ENCODE data around the gene DUSP10. TPM values are rescaled to one million over a fixed set of nuclear protein-coding genes. Genes with fewer than 3 reads are reported as not detected.

The DUSP10 gene
- total RNA-seq, 2 experiments from 2014 or later = 11.3 to 12.3 TPM

DNA sequence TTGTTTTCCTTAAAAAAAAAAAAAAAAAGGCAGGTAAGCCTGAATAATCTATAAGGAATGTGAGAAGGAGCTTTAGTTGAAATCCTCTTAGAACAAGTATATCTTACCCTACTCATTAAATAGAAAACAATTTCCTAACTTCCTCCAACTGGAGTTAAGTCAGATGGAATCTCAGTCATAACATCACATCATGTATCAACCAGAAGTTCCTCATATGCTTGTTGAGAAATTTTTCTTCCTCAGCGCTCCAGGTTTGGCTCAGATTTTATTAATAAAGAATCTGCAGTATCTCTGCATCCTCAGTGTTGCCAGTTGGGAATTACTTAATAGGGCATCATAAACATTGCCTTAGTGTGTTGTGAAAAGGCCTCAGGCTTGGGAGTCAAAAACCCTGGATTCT is 37.6 kb downstream of the DUSP10 start:
- Mint-ChIP-seq H3K4me3 (no peak overlapping the region), H3K9me3 (no peaks in the 10 kb centered on the region), H3K36me3 (ENCODE audit: low read depth) (peaks cover 52% of the 10 kb centered on the region), H3K27ac (no peak overlapping the region), H3K4me1 (peaks cover 34% of the 10 kb centered on the region), H3K27me3 (no peaks in the 10 kb centered on the region)
- DNase-seq = no peak
- POLR2A ChIA-PET = no interaction called here
- CTCF ChIA-PET = interaction anchor here (0.7 to 1.3 kb wide), 3 partner anchors 11 to 340 kb away, joined by 3 read pairs; no protein-coding TSS in a partner anchor

DNA sequence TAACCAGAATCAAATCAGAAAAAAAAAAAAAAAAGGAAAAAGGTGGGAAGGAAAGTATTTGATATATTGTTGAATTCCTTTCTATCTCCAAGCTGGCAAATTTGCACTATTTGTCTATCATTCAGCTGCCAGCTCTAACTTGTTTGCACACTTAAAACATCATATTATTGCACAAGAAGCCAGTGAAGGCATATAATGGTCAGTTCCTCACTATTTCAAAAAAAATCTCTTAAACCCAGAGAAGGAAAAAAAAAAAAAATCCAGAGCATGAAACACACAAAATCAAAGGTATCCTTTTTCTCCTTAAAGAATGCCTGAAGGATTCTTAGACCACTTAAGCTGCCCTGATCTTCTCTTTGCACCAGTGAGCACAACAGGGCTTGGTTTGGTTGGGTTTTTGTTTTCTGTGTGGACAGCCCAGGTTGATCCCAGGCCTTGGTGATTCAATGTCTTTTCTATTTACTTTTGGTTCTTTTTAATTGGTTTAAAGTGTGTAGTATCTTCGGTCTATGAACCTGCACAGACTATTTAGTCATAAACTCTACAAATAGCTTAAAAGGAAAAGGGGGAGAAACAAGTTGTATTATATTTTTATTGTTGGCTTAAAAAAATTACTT is 40.2 kb downstream of the DUSP10 start:
- no peak for DNase-seq
- ChIA-PET CTCF (interaction anchor here (0.6 to 1.6 kb wide), 5 partner anchors 8 to 933 kb away, joined by 3 to 5 read pairs (median 3); no protein-coding TSS in a partner anchor), POLR2A (no interaction called here)
- H3K4me1 Mint-ChIP-seq = peaks cover 19% of the 10 kb centered on the region
- H3K9me3 Mint-ChIP-seq = no peaks in the 10 kb centered on the region
- no peaks in the 10 kb centered on the region for H3K27me3 Mint-ChIP-seq
- H3K36me3 Mint-ChIP-seq (ENCODE audit: low read depth) = peaks cover 62% of the 10 kb centered on the region
- no peak overlapping the region for H3K27ac Mint-ChIP-seq
- H3K4me3 Mint-ChIP-seq = no peak overlapping the region

DNA sequence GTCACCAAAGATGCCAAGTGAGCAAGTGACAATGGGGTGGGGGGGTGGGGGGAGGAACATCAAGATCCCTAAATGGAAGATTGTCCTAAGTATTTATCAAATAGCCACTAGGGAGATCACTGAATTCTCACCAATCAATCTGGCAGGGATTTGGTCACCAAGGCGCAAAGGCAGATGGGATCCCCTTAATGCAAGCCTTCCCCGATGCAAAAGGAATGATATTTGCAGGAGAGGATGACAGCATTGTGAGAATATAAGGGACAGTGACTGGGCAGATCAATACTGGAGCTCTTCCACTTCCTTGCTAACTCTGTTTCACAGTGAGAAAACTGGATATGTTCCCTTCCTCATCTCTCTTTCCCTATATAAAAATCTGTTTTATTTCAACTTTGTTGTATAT is 40.9 kb downstream of the DUSP10 start:
- Mint-ChIP-seq H3K4me3 (no peak overlapping the region), H3K27ac (no peak overlapping the region), H3K9me3 (peaks cover 3% of the 10 kb centered on the region), H3K27me3 (no peaks in the 10 kb centered on the region), H3K4me1 (peaks cover 15% of the 10 kb centered on the region), H3K36me3 (ENCODE audit: low read depth) (peaks cover 62% of the 10 kb centered on the region)
- DNase-seq = no peak
- ChIA-PET POLR2A (no interaction called here), CTCF (interaction anchor here (0.7 to 1.6 kb wide), 5 partner anchors 9 to 54 kb away, joined by 3 read pairs; no protein-coding TSS in a partner anchor)

DNA sequence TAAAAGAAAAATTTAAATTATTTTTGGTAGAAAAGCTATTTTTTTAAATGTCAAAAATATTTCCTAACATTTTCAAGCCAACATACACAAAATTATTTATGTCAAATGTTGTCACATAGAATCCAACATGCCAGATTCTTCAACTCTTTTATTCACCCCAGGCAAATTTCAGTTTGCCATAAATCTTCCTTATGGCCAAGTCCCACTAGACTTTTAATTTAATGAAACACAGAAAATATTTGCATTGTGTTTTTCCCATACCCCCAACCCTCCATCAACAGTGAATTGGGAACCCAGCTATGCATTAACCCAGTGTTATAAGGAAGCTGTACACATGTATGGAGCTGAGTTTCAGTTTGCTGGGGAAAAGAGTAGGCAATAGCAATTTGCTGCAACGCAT is 41.4 kb downstream of the DUSP10 start:
- Mint-ChIP-seq H3K36me3 (ENCODE audit: low read depth) (peaks cover 58% of the 10 kb centered on the region), H3K4me1 (peaks cover 13% of the 10 kb centered on the region), H3K9me3 (peaks cover 3% of the 10 kb centered on the region), H3K27ac (no peak overlapping the region), H3K27me3 (no peaks in the 10 kb centered on the region), H3K4me3 (no peak overlapping the region)
- POLR2A ChIA-PET = no interaction called here
- no peak for DNase-seq
- CTCF ChIA-PET = interaction anchor here (0.7 to 1.6 kb wide), 5 partner anchors 9 to 53 kb away, joined by 3 read pairs; no protein-coding TSS in a partner anchor

DNA sequence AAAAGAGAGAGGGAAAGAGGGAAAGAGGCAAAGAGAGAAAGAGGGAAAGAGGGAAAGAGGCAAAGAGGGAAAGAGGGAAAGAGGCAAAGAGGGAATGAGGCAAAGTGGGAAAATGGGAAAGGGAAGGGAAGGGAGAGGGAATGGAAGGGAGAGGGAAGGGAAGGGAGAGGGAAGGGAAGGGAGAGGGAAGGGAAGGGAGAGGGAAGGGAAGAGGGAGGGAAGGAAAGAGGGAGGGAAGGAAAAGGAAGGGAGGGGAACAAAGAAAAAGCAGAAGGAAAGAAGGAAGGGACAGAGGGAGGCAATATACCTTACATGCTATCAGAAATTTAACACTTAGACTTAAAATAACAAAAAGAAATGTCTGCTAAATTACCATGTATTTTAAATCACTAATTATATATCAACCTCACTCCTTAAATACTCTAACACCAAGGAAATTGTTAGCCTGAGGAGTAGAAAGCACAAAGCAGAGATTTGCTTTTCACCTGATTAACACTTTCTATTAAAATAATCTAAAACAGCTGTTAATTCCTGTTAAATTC is 41.8 kb downstream of the DUSP10 start:
- CTCF ChIA-PET = interaction anchor here (0.7 kb wide), 1 partner anchor 9 kb away, joined by 3 read pairs; no protein-coding TSS in a partner anchor

DNA sequence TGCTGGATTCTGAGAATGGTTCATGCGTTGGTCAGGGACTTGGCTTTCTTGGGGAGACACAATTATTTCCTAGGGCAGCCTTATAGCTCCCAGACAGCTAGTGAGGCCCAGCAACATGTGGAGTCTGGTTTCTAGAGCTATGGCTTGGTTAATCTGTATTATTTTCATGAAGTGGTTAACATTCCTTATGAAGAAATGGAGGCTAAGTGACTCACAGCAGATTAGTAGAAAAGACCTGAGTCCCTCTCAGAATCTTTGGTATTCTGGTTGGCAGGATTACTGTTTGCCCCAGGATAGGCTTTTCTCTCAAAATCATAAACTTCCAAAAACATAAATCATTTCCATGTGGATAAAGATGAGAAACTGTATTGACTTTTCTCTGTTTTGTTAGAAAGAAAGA is 42.3 kb downstream of the DUSP10 start:
- Mint-ChIP-seq H3K36me3 (ENCODE audit: low read depth) (peaks cover 50% of the 10 kb centered on the region), H3K4me3 (no peak overlapping the region), H3K27me3 (no peaks in the 10 kb centered on the region), H3K27ac (no peak overlapping the region), H3K4me1 (peaks cover 11% of the 10 kb centered on the region), H3K9me3 (peaks cover 3% of the 10 kb centered on the region)
- ChIA-PET POLR2A (no interaction called here), CTCF (interaction anchor here (1.2 to 1.9 kb wide), 2 partner anchors 9 kb away, joined by 4 to 7 read pairs; no protein-coding TSS in a partner anchor)
- no peak for DNase-seq

More for the DNA sequence above, 41.8 kb downstream of the DUSP10 start:
- Mint-ChIP-seq H3K27me3 (no peaks in the 10 kb centered on the region), H3K27ac (no peak overlapping the region), H3K4me1 (peaks cover 11% of the 10 kb centered on the region), H3K36me3 (ENCODE audit: low read depth) (peaks cover 53% of the 10 kb centered on the region), H3K4me3 (no peak overlapping the region), H3K9me3 (peaks cover 3% of the 10 kb centered on the region)
- DNase-seq = no peak
- POLR2A ChIA-PET = no interaction called here

DNA sequence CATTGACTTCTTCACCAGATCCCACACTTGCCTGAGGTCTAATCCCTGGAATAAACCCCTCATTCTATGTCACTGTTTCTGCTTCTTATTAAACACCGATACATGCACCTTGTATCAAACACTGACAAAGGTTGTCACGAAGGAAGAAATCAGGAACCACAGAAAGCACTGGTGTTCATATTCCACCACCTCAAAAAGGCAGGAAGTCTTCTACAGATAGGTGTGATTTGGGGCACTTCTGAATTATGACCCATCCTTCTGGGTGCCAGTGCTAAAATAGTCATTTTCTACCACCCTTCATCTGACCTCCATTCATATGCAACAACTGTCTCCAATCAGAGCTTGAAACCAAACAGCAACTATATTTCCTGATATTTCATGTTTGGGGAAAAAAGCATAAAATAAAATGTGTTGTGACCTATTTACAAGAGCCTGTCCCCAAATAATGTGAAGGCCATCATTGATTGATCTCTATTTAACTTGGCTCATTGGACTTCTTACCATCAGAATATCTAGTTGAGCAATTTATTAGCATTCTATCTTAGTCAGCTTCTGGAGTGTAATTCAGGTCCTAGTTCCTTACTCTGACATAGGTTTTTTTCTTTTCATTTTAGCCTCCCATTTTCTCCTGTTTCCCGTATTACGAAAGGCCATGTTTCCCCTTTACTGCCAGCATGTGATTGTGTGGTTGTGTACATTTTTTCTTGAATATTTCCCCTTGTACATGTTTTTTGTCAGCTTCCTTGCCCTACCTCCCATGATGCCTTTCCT is 43.1 kb downstream of the DUSP10 start:
- ChIA-PET POLR2A (no interaction called here), CTCF (interaction anchor here (0.5 to 1.9 kb wide), 5 partner anchors 9 to 126 kb away, joined by 3 to 7 read pairs (median 3); partner anchors contain the start of gene DUSP10)
- Mint-ChIP-seq H3K4me1 (peaks cover 11% of the 10 kb centered on the region), H3K27ac (no peak overlapping the region), H3K4me3 (no peak overlapping the region), H3K27me3 (no peaks in the 10 kb centered on the region), H3K9me3 (peaks cover 3% of the 10 kb centered on the region), H3K36me3 (ENCODE audit: low read depth) (peaks cover 44% of the 10 kb centered on the region)
- no peak for DNase-seq

DNA sequence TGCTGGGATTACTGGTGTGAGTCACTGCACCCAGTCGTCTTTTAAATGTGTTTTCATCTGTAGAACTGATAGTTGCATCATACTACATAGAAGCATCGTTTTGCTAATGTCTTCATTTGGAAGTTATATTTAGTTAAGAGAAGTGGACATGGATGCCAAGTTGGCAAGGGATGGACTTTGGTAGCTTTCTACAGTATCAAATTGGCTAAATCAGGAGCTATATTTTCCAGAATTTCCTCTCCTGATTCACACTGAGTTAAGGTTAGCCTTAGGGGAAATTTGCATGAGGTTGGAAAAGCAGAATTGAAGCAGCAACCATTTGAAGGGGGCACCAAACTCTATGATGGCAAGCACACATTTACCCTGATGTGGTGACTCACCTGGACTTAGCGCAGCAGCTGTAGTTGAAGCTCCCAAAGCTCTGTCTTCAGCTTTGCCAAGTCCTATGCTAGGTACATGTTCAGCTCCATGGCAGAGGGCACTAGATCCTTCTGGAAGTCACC is 43.9 kb downstream of the DUSP10 start:
- ChIA-PET POLR2A (no interaction called here), CTCF (interaction anchor here (0.5 to 1.9 kb wide), 5 partner anchors 8 to 126 kb away, joined by 3 to 7 read pairs (median 3); partner anchors contain the start of gene DUSP10)
- Mint-ChIP-seq H3K27me3 (no peaks in the 10 kb centered on the region), H3K27ac (no peak overlapping the region), H3K9me3 (peaks cover 6% of the 10 kb centered on the region), H3K4me3 (no peak overlapping the region), H3K4me1 (peaks cover 11% of the 10 kb centered on the region), H3K36me3 (ENCODE audit: low read depth) (peaks cover 40% of the 10 kb centered on the region)
- DNase-seq = no peak

DNA sequence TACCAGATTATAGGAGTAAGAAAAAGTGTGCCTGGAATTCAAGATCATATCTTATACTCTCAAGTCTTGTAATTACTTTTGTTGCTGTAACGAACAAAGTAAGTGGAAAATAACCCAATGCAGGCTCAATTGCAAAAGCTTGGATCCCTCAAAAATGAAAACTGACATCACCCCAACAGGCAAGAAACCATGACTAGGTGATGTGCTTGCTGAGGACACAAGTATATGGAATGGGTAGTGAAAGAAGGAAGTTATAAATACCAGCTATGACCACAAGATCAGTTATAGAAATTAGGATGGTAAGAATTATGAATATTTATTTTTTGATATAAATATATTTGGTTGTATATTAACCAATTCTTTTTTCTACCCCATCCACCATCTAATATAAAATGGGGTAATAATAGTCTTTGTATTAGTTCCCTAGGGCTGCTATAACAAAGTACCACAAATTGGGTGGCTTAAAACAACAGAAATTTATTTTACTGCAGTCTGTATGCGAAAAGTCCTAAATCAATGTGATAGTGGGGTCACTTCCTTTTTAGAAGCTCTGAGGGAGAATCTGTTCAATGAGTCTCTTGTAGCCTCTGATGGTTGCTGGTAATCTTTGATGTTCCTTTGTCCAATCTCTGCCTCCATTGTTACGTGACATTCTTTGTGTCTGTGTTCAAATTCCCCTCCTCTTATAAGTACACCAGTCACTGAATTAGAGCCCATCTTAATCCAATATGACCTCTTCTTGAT is 45.0 kb downstream of the DUSP10 start:
- H3K4me1 Mint-ChIP-seq = peaks cover 13% of the 10 kb centered on the region

DNA sequence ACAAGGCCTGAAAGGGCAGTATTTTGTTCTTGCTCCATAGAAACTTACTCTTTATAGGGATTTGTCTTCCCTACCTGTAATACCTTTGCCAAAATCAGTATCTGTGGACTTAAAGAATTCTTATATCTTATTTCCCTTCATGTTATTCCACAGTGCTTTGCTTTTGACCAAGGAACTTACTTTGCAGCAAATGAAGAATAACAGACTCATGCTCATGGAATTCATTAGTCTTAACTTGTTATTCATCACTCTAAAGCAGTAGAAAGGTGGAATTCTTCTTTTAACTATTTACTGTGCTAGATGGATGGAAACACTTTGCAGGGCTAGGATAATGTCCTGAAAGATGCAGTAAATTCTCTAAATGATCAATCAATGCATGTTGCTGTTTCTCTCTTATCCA is 45.9 kb downstream of the DUSP10 start:
- ChIA-PET POLR2A (no interaction called here), CTCF (no interaction called here)
- Mint-ChIP-seq H3K4me3 (no peak overlapping the region), H3K9me3 (peaks cover 9% of the 10 kb centered on the region), H3K36me3 (ENCODE audit: low read depth) (peaks cover 29% of the 10 kb centered on the region), H3K27ac (no peak overlapping the region), H3K4me1 (peaks cover 17% of the 10 kb centered on the region), H3K27me3 (no peaks in the 10 kb centered on the region)
- DNase-seq = no peak

More for the DNA sequence above, 45.0 kb downstream of the DUSP10 start:
- Mint-ChIP-seq H3K27ac (no peak overlapping the region), H3K27me3 (no peaks in the 10 kb centered on the region), H3K4me3 (no peak overlapping the region), H3K36me3 (ENCODE audit: low read depth) (peaks cover 35% of the 10 kb centered on the region), H3K9me3 (peaks cover 9% of the 10 kb centered on the region)
- DNase-seq = no peak
- POLR2A ChIA-PET = no interaction called here
- CTCF ChIA-PET = interaction anchor here (0.6 kb wide), 1 partner anchor 299 kb away, joined by 3 read pairs; no protein-coding TSS in a partner anchor

DNA sequence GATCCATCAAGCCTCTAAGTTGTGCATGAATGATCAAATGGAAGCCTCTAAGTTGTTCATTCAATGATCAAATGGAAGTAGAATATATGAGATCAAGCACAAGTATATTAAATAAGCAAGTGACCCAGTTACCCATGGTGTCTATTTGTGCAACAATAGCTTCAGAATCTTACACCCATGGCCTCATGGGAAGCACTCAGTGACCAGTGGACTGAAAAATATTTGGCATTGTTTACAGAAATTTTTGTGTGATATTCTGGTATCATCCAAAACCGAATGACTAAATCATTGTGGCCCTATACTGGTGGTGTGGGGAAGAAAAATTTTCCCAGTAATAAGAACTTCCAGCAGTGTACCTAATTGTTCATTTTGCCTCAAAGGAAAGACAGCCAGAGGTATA is 46.6 kb downstream of the DUSP10 start:
- POLR2A ChIA-PET = no interaction called here
- no peak for DNase-seq
- H3K36me3 Mint-ChIP-seq (ENCODE audit: low read depth) = peaks cover 27% of the 10 kb centered on the region

DNA sequence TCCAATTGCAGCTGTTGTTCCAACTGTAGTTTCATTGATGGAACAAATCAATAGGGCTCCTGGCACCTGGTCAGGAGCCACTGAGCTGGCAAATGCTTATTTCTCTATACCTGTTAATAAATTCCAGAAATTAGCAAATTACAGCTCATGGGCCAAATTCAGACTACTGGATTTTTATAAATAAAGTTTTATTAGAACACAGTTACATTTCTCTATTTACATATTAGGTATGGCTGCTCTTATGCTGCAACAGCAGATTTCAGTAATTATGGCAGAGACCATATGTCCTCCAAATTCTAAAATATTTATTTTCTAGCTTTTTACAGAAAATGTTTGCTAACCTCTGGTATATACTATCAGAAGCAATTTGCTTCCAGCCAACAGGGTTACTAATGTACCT is 47.8 kb downstream of the DUSP10 start:
- Mint-ChIP-seq H3K27ac (no peak overlapping the region), H3K36me3 (ENCODE audit: low read depth) (peaks cover 22% of the 10 kb centered on the region), H3K9me3 (peaks cover 9% of the 10 kb centered on the region), H3K27me3 (no peaks in the 10 kb centered on the region), H3K4me3 (no peak overlapping the region), H3K4me1 (peaks cover 16% of the 10 kb centered on the region)
- POLR2A ChIA-PET = no interaction called here
- no peak for DNase-seq
- CTCF ChIA-PET = interaction anchor here (1.4 to 1.5 kb wide), 2 partner anchors 10 to 12 kb away, joined by 3 read pairs; no protein-coding TSS in a partner anchor

More for the DNA sequence above, 46.6 kb downstream of the DUSP10 start:
- peaks cover 17% of the 10 kb centered on the region for H3K4me1 Mint-ChIP-seq
- H3K27ac Mint-ChIP-seq = no peak overlapping the region
- CTCF ChIA-PET = interaction anchor here (1.3 to 1.4 kb wide), 2 partner anchors 11 to 46 kb away, joined by 3 read pairs; no protein-coding TSS in a partner anchor
- H3K27me3 Mint-ChIP-seq = no peaks in the 10 kb centered on the region
- H3K4me3 Mint-ChIP-seq = no peak overlapping the region
- peaks cover 9% of the 10 kb centered on the region for H3K9me3 Mint-ChIP-seq
